Activated naive CD4-positive, alpha-beta T cell treated with anti-CD3 and anti-CD28 coated beads, Interleukin-2, amount 50 U/mL, for 16 hours (primary cell): ENCODE measurements around the gene ETV6.

Experiments used
- DNase-seq: peaks from one replicate; pipeline ENCODE4 v3.0.0-alpha.2; 2020

ETV6 gene

DNA sequence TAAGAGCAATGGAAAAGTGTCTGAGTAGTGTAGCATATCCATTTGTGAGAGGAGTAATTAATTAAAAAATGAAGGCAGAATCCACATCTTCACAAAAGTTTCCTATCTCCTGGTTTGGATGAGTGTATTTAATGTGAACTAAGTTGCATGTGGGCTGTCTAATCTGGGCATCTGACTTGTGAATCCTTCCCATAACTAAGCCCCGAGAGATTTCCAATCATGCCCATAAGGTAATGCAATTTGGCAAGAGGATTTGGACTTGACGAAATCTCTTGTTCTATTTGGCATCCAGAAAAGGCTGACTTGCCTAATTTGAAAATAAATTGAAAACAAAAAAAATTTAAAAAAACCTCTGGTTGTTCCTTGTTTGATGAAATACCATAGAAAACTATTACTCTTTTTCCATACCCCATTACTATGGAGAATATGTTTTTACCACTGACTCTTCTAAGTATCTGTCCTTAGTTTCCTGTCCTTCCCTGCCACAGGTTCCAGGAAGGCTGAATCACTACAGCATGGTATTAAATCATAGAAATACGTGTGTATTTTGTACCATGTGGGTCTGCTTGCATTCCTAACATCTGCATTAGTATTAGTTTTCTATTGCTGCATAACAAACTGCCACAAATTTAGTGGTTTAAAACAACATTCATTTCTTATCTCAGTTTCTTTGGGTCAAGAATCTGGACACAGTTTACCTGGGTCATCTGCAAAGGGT, 48.4 kb downstream of the ETV6 start:
- DNase-seq: no peak

DNA sequence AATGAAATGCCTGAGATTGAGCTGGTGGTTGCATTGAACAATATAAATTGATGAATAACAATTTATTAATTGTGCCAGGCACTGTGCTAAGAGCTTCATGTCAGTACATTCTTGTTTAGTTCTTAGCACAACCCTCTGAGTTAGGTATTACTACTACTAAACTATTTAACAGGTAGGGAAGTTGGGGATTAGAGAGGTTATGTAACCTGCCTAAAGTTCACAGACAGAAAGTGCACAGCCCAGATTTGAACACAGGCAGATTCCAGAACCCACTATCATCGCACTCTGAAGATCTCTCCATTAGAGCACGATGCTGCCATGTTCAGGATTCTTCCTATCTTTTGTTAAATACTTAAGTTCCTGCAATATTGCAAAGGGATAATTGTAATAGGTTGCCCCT, 49.3 kb downstream of the ETV6 start:
- no peak for DNase-seq

GRCh38 chr12:11701433-11701832, 52.0 kb downstream of the ETV6 start:
- no peak for DNase-seq

DNA sequence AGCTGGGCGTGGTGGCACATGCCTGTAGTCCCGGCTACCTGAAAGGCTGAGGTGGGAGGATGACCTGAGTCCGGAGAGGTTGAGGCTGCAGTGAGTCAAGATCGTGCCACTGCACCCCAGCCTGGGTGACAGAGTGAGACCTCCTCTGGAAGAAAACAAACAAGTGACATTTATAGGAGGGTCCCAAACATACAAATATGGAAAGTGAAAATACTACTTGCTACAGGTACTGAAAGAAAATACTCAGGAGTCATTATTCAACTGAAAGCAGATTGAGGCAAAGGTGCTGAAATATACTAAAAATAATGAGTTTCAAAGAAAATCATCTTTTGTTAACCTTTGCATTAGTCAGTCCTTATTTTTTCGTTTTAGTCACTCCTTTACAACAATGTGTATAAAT, 53.5 kb downstream of the ETV6 start:
- peak; percentile 16 for DNase-seq

DNA sequence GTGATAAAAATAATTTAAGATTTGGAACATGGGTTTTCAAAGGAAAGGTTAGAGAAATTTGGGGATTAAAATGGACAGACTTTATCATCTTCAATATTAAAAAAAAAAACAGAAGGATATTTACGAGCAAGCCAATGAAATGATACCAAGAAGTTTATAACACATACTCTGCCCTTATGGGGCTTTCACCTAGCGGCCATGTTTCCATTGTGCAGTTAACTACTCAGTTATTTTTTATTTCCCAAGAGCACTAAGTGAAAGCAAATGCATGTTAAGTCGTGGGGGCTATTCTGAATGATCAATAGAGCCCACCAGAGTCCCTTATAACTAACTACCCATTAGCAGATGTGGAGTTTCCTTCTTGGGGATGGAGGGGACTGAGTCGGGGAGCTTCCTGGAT, 53.9 kb downstream of the ETV6 start:
- no peak for DNase-seq

DNA sequence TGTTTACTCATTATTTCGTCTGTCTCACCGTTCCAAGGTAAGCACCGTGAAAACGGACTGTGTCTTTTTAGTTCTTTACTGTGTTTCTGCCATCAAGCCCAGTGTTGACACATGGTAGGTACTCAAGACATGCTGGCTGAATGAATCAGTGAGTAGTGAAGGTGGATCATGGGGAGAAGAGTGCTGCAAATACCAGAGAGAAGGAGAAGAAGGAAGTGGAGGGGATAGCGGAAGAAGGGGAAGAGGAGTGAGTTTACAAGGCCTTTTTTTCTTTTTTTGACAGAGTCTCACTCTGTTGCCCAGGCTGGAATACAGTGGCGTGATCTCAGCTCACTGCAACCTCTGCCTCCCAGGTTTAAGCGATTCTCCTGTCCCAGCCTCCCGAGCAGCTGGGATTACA, 54.6 kb downstream of the ETV6 start:
- no peak for DNase-seq

DNA sequence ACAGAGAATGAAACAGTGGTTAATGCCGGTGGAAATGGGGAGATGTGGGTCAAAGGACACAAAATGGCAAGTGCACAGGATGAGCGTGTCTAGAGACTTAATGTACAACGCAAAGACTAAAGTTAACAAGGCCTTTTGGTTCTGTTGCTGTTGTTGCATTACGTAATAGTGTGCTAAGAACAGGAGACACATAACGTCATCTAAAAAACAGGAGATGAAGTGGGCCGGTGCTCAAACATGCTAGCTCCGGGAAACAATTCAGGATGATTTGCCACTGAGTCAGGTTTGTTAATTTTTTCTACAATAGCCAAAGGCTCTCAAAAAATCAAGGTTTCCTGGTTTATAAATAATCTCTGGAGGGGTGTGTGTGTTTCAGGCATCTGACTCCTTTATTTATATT, 55.5 kb downstream of the ETV6 start:
- DNase-seq: no peak

GRCh38 chr12:11706509-11707379, 57.3 kb downstream of the ETV6 start:
- no peak for DNase-seq

DNA sequence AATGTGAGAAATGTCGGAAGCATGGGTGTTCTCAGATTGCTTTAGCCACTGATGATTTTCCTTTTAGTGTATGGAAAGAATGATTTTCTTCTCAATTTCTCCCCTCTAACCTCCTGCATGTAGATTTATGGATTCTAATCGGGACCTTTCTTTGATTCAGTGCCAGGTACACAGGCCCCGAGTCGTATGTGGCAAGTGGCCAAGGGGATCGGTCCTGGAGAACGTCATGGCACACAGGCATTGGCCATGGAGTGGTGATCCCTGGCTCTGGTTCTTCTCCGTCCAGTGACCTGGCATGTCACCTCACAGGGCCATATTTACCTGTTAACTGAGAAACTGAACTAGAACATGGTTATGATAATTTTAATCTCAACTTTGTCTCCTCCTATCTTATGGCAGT, 58.1 kb downstream of the ETV6 start:
- no peak for DNase-seq

DNA sequence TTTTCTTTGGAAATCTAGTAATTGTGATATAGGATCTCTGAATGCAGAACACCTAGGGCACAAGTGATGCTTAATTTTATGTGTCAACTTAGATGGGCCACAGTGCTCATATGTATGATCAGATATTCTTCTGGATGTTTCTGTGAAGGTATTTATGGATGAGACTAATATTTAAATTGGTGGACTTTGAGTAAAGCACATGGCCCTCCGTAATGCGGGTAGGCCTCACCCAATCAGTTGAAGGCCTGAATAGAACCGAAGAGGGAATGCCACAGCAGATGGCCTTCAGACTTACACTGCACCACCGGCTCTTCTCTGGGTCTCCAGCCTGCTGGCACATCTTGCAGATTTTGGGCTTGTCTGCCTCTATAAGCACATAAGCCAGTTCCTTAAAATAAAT, 60.0 kb downstream of the ETV6 start:
- DNase-seq: no peak

- no peak for DNase-seq
These were observed 61.0 kb downstream of the ETV6 start for GRCh38 chr12:11710431-11710830.

DNA sequence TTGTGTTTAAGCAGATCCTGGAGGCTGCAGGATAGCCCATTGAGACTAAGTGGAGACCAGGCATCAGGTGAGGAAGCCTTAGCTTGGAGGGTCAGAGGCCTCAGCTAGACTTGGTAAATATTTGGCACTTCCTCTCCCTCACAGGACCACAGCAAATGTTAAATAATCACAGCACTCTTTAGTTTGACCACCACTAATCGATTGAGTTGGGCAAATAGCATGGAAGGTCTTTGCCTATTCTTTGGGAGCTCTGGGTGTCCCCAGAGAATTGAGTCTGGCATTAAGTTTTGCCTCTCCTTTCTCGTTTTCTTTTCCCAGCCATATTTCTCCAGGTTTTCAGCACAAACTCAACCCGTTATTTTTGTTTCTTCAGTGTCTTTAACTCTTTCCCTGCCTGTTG, 61.4 kb downstream of the ETV6 start:
- no peak for DNase-seq

- DNase-seq: no peak
These were observed 62.3 kb downstream of the ETV6 start for GRCh38 chr12:11711651-11712327.

DNA sequence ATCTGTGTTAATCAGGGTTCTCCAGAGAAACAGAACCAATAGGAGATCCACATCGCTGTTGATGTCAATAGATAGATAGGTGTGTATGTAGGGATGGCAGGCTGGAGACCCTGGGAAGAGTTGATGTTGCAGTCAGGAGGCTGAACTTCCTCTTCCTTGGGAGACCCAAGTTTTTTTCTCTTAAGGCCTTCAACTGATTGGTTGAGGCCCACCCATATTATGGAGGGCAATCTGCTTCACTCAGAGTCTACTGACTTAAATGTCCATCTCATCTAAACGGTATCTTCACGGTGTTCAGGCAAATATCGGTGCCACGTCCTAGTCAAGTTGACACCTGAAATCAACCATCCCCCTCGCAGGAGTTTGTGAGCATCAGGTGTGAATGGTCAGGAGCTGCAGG, 63.0 kb downstream of the ETV6 start:
- no peak for DNase-seq

- DNase-seq: no peak
These were observed 63.7 kb downstream of the ETV6 start for GRCh38 chr12:11713202-11713601.

DNA sequence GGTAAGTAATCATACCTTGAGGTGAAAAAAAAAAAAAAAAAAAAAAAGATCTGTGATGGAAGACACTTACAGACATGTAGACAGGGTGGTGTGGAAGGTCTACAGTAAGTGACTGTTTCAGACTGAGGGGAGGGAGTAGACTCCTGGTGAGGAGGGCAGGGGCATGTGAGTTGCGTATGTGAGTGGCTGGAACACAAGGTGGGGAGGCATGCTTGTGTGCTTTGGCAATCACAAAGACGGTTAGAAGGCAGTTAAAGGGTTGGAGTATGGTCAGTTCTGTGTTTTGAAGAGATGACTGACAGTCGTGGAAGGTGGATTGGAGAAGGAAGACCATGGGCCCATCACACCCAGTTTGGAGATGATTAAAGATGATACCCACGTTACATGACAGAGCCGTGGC, 65.2 kb downstream of the ETV6 start:
- no peak for DNase-seq

DNA sequence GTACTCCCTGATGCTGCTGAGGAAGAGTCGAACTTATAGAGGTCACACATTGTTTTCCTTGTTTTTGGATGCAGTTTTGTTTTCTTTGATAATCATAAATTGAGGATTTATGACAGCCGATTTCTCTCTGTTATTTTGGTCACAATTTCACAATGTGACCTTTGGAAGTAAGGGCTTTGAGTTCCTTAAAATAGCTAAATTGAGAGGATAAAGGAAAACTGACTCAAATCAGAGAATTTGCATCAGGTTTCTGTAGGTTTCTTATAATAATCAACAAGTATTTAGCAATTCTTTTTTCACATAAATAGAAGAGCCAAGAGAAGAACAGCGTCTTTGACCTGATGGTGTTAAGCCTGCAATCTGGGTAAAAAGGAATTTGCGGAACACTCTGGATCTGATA, 66.1 kb downstream of the ETV6 start:
- no peak for DNase-seq

DNA sequence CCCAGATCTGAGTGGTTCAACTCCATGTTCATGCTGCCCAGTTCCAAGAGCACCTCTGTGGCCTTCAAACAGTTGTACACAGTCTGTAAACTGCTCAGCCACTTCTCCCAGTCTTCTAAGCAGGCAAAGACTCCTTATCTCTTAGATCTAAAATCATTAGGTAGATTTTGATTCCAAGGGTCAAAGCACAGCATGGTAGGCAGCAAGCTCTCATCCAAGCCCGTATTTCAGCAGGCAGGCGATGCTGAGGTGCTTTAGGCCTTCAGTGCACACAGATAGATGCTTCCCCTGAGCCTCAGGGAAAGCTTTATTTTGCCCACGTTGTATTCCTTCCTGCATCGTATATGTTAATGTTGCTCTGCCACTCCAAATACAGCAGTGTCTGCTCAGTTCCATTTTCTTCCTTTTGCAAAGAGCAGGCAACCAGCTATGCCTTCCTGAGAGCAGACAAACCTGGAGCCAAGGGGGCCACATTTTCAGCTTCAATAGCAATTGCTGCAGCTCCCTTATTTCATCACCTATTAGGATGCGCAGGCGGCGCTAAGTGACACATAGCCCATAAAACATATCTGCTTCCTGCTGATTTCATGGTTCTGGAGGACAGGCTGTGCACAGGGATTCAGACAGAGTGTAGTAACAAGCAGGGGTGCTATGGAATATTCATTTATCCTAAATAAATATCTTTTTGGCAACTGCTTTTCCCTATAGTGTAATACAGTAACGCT, 67.5 kb downstream of the ETV6 start:
- DNase-seq: no peak

GRCh38 chr12:11717519-11717961, 68.1 kb downstream of the ETV6 start:
- no peak for DNase-seq

GRCh38 chr12:11718105-11718504, 68.6 kb downstream of the ETV6 start:
- no peak for DNase-seq

GRCh38 chr12:11718768-11719253, 69.3 kb downstream of the ETV6 start:
- DNase-seq: no peak

GRCh38 chr12:11719678-11720099, 70.2 kb downstream of the ETV6 start:
- DNase-seq: peak; percentile 20

DNA sequence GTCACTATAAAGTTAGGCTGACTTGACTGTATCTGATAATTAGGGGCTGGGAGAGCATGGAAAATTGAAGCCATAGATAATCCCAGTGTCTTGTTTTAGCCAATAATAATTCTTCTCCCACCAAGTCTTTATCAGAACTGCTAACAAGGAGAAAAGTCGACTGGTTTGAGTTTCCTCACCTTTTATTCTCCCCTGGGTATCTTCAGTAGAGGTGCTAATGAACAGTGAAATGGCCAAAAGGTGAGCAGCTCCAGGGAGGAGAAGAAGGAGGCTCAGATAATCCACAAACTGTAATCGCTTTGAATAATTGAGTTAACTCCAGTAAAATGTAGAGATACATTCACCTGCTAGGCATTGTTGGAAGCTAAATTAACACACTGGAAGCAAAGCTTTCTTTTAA, 72.6 kb downstream of the ETV6 start:
- no peak for DNase-seq
